Calu3 (cell line): ENCODE data around the gene C5. TPM values are rescaled to one million over a fixed set of nuclear protein-coding genes. Genes with fewer than 3 reads are reported as not detected.

ENCODE experiments used
- BruUV-seq: library from RNA; stranded (reverse); fragments of 400-500 nt; replicated peaks from 2 replicates; lab custom pipeline; 2021; lab: Mats Ljungman, UMichigan
- CTCF ChIA-PET: fragments of 300-600 bp; sonication (Branson Sonifier 250); formaldehyde crosslinking; loops from one replicate; lab custom pipeline; 2022; ENCODE audit warnings: antibody characterized with exemption; lab: Charles Lee
- DNase-seq: peaks from one replicate; pipeline ENCODE4 v3.0.0; 2022
- H3K27ac Mint-ChIP-seq: one replicate; pipeline ENCODE4 v1.8.0; 2022; ENCODE audit warnings: mixed read lengths; ENCODE audit not compliant: unreplicated experiment
- H3K27me3 Mint-ChIP-seq: one replicate; pipeline ENCODE4 v1.8.0; 2022; ENCODE audit warnings: mixed read lengths; ENCODE audit not compliant: unreplicated experiment
- H3K36me3 Mint-ChIP-seq: one replicate; pipeline ENCODE4 v1.8.0; 2022; ENCODE audit warnings: mild to moderate bottlenecking, moderate library complexity, mixed read lengths; ENCODE audit not compliant: insufficient read depth, unreplicated experiment
- H3K4me1 Mint-ChIP-seq: one replicate; pipeline ENCODE4 v1.8.0; 2022; ENCODE audit warnings: mild to moderate bottlenecking, low read depth, mixed read lengths; ENCODE audit not compliant: unreplicated experiment
- H3K4me3 Mint-ChIP-seq: one replicate; pipeline ENCODE4 v1.8.0; 2022; ENCODE audit warnings: mild to moderate bottlenecking, low read depth, moderate library complexity, mixed read lengths; ENCODE audit not compliant: unreplicated experiment
- H3K9me3 Mint-ChIP-seq: one replicate; pipeline ENCODE4 v1.8.0; 2022; ENCODE audit warnings: low read depth, mixed read lengths; ENCODE audit not compliant: unreplicated experiment
- CTCF ChIP-seq: fragments of 200-600 bp; IDR thresholded peaks from one replicate; pipeline ENCODE4 v1.8.0; 2022; ENCODE audit warnings: antibody characterized with exemption; ENCODE audit not compliant: unreplicated experiment
- intact Hi-C: fragments of 100-400 bp; cut with micrococcal nuclease; formaldehyde crosslinking; loops from one replicate; pipeline ENCODE4 v1.10.0; 2022; ENCODE audit not compliant: unreplicated experiment
- total RNA-seq: library from RNA; stranded (reverse); gene quantifications from 2 replicates; pipeline ENCODE4 v1.2.3, GENCODE V29; 2022

Gene C5
- total RNA-seq, 1 experiment from 2014 or later = 12.3 TPM

GRCh38 chr9:120905315-120906164 lies 144.5 kb downstream of the C5 start:
- Mint-ChIP-seq H3K36me3 (no peaks in the 10 kb centered on the region), H3K9me3 (no peaks in the 10 kb centered on the region), H3K4me1 (no peaks in the 10 kb centered on the region), H3K4me3 (no peak overlapping the region), H3K27me3 (peaks cover 9% of the 10 kb centered on the region), H3K27ac (no peak overlapping the region)
- no peak for TF ChIP-seq CTCF
- intact Hi-C loops = no loop called here
- BruUV-seq = no TSS peak
- CTCF ChIA-PET = no interaction called here
- no peak for DNase-seq

- intact Hi-C loops = no loop called here
- TF ChIP-seq CTCF = no peak
- BruUV-seq = no TSS peak
- DNase-seq = no peak
- no peak overlapping the region for H3K27ac Mint-ChIP-seq
- H3K4me1 Mint-ChIP-seq = no peaks in the 10 kb centered on the region
- peaks cover 9% of the 10 kb centered on the region for H3K27me3 Mint-ChIP-seq
- H3K36me3 Mint-ChIP-seq = no peaks in the 10 kb centered on the region
- H3K4me3 Mint-ChIP-seq = no peak overlapping the region
- H3K9me3 Mint-ChIP-seq = no peaks in the 10 kb centered on the region
- CTCF ChIA-PET = no interaction called here
These were observed 145.1 kb downstream of the C5 start for GRCh38 chr9:120904978-120905301.

- TF ChIP-seq CTCF = no peak
- CTCF ChIA-PET = interaction anchor here (0.6 kb wide), 1 partner anchor 217 kb away, joined by 3 read pairs; no protein-coding TSS in a partner anchor
- no peaks in the 10 kb centered on the region for H3K4me1 Mint-ChIP-seq
- DNase-seq = no peak
- H3K27ac Mint-ChIP-seq = no peak overlapping the region
- BruUV-seq = no TSS peak
- H3K4me3 Mint-ChIP-seq = no peak overlapping the region
- no peaks in the 10 kb centered on the region for H3K36me3 Mint-ChIP-seq
- H3K27me3 Mint-ChIP-seq = peaks cover 9% of the 10 kb centered on the region
- intact Hi-C loops = no loop called here
- H3K9me3 Mint-ChIP-seq = no peaks in the 10 kb centered on the region
These were observed 145.8 kb downstream of the C5 start for GRCh38 chr9:120904061-120904977.

- no peak for TF ChIP-seq CTCF
- Mint-ChIP-seq H3K36me3 (no peaks in the 10 kb centered on the region), H3K27ac (no peak overlapping the region), H3K9me3 (no peaks in the 10 kb centered on the region), H3K4me1 (no peaks in the 10 kb centered on the region), H3K4me3 (no peak overlapping the region), H3K27me3 (peaks cover 9% of the 10 kb centered on the region)
- BruUV-seq = no TSS peak
- CTCF ChIA-PET = no interaction called here
- intact Hi-C loops = no loop called here
- no peak for DNase-seq
These were observed 147.2 kb downstream of the C5 start for GRCh38 chr9:120902569-120903535.
